H1 (cell line): Measurements from ENCODE around the gene CREB3L4. TPM values are rescaled to one million over a fixed set of nuclear protein-coding genes. Genes with fewer than 3 reads are reported as not detected.

ENCODE experiments used
- CTCF ChIA-PET: fragments of 300-600 bp; sonication (Branson Sonifier 250); formaldehyde crosslinking; loops from one replicate; lab custom pipeline; 2021; ENCODE audit not compliant: partially characterized antibody; lab: Charles Lee
- POLR2A ChIA-PET: fragments of 300-600 bp; sonication (Branson Sonifier 250); formaldehyde crosslinking; loops from one replicate; lab custom pipeline; 2021; ENCODE audit warnings: inconsistent platforms; ENCODE audit not compliant: partially characterized antibody; lab: Charles Lee
- DNase-seq, 2 experiments: peaks; one replicate each; pipeline versions ENCODE4 v3.0.0 to v3.0.0-alpha.2; 2010 to 2022; ENCODE audit warnings: low spot score in 2 of 2, low read depth in 1 of 2, mixed read lengths in 1 of 2
- FAIRE-seq: peaks from 2 replicates; lab custom pipeline; 2011; peaks lifted over from hg19 to GRCh38; lab: Jason Lieb, UNC
- H2AFZ ChIP-seq: 2 replicates; pipeline ENCODE4 v1.8.1; 2012; ENCODE audit warnings: low read length, inconsistent platforms
- H2AK5ac ChIP-seq: 2 replicates; pipeline ENCODE4 v1.6.1; 2013; ENCODE audit warnings: low read depth, low read length
- H2BK120ac ChIP-seq: replicated peaks from 2 replicates; pipeline ENCODE3; 2013; ENCODE audit warnings: low read depth, low read length, inconsistent platforms
- H2BK12ac ChIP-seq: 2 replicates; pipeline ENCODE4 v1.6.1; 2013; ENCODE audit warnings: low read depth, low read length
- H2BK15ac ChIP-seq: 2 replicates; pipeline ENCODE4 v1.6.1; 2013; ENCODE audit warnings: low read length
- H2BK20ac ChIP-seq: 2 replicates; pipeline ENCODE4 v1.6.1; 2013; ENCODE audit warnings: low read length
- H2BK5ac ChIP-seq: 2 replicates; pipeline ENCODE4 v1.6.1; 2013; ENCODE audit warnings: low read depth, low read length
- H3K14ac ChIP-seq: 2 replicates; pipeline ENCODE4 v1.6.1; 2013; ENCODE audit warnings: inconsistent platforms; ENCODE audit not compliant: insufficient read length
- H3K18ac ChIP-seq: 2 replicates; pipeline ENCODE4 v1.6.1; 2013; ENCODE audit warnings: low read length; ENCODE audit errors: extremely low read depth
- H3K23ac ChIP-seq: 2 replicates; pipeline ENCODE4 v1.6.1; 2013; ENCODE audit warnings: inconsistent platforms; ENCODE audit not compliant: insufficient read length
- H3K23me2 ChIP-seq: 2 replicates; pipeline ENCODE4 v1.6.1; 2013; ENCODE audit warnings: low read depth, low read length
- H3K27ac ChIP-seq: 2 replicates; pipeline ENCODE4 v1.6.1; 2011; ENCODE audit warnings: low read depth, low read length, inconsistent platforms
- H3K27me3 ChIP-seq, 4 experiments: replicated peaks in 1 of 4; 1 replicate in 1 of 4; 2 replicates in 3 of 4; pipeline versions ENCODE4 v1.6.1 to v1.8.1; 2011 to 2013; ENCODE audit warnings: low read length in 3 of 4, mild to moderate bottlenecking in 3 of 4, inconsistent platforms in 2 of 4, mixed read lengths in 2 of 4, moderate library complexity in 1 of 4; ENCODE audit not compliant: control insufficient read depth in 3 of 4, insufficient read depth in 3 of 4; ENCODE audit errors: extremely low read depth in 1 of 4
- H3K36me3 ChIP-seq, 4 experiments: 2 replicates each; pipeline versions ENCODE4 v1.6.1 to v1.8.1; 2011 to 2013; ENCODE audit warnings: mild to moderate bottlenecking in 4 of 4, low read length in 3 of 4, moderate library complexity in 2 of 4, control low read depth in 1 of 4, inconsistent platforms in 1 of 4; ENCODE audit not compliant: insufficient read depth in 4 of 4, control insufficient read depth in 2 of 4
- H3K4ac ChIP-seq: replicated peaks from 2 replicates; pipeline ENCODE3; 2013; ENCODE audit warnings: low read length, low read depth, mixed read lengths, inconsistent platforms; ENCODE audit not compliant: insufficient read length
- H3K4me1 ChIP-seq, 4 experiments: replicated peaks in 1 of 4; 1 replicate in 1 of 4; 2 replicates in 3 of 4; pipeline versions ENCODE4 v1.6.1 to v1.8.1; 2011 to 2013; ENCODE audit warnings: low read length in 3 of 4, inconsistent platforms in 2 of 4, mixed read lengths in 1 of 4; ENCODE audit not compliant: insufficient read depth in 4 of 4, control insufficient read depth in 3 of 4
- H3K4me2 ChIP-seq, 2 experiments: 2 replicates each; pipeline versions ENCODE4 v1.6.1 to v1.8.1; 2011 to 2013; ENCODE audit warnings: low read depth in 2 of 2, low read length in 2 of 2, control low read depth in 1 of 2, inconsistent platforms in 1 of 2, mild to moderate bottlenecking in 1 of 2; ENCODE audit not compliant: insufficient read depth in 1 of 2
- H3K4me3 ChIP-seq, 4 experiments: fragments of 200-600, 300-600 bp in 1 of 4; sonication (generic), shearing (Covaris generic), sonication (Bioruptor Twin) in 1 of 4; 2 replicates each; pipeline versions ENCODE4 v1.5.1 to v1.8.1; 2011 to 2016; ENCODE audit warnings: low read length in 4 of 4, low read depth in 3 of 4, control low read depth in 2 of 4, inconsistent platforms in 2 of 4, mild to moderate bottlenecking in 2 of 4, mixed read lengths in 1 of 4, moderate library complexity in 1 of 4; ENCODE audit not compliant: insufficient read depth in 2 of 4; ENCODE audit errors: extremely low read depth in 1 of 4
- H3K56ac ChIP-seq: replicated peaks from 2 replicates; pipeline ENCODE3; 2013; ENCODE audit warnings: low read depth, mild to moderate bottlenecking, mixed read lengths, low read length, inconsistent platforms; ENCODE audit not compliant: insufficient read length
- H3K79me1 ChIP-seq: 2 replicates; pipeline ENCODE4 v1.6.1; 2013; ENCODE audit warnings: low read depth, low read length, control low read depth
- H3K79me2 ChIP-seq, 2 experiments: 2 replicates each; pipeline versions ENCODE4 v1.6.1 to v1.8.1; 2012 to 2013; ENCODE audit warnings: low read length in 2 of 2, mild to moderate bottlenecking in 2 of 2, inconsistent platforms in 1 of 2; ENCODE audit not compliant: insufficient read depth in 2 of 2, control insufficient read depth in 1 of 2
- H3K9ac ChIP-seq, 4 experiments: replicated peaks in 1 of 4; 1 replicate in 1 of 4; 2 replicates in 3 of 4; pipeline versions ENCODE4 v1.6.1 to v1.8.1; 2011 to 2013; ENCODE audit warnings: low read depth in 3 of 4, low read length in 3 of 4, control low read depth in 2 of 4, mild to moderate bottlenecking in 2 of 4, moderate library complexity in 2 of 4, inconsistent platforms in 1 of 4; ENCODE audit errors: extremely low read depth in 1 of 4
- H3K9me3 ChIP-seq, 2 experiments: 2 replicates each; pipeline versions ENCODE4 v1.6.1 to v1.8.1; 2012 to 2013; ENCODE audit warnings: mild to moderate bottlenecking in 2 of 2, moderate library complexity in 2 of 2, control low read depth in 1 of 2, inconsistent platforms in 1 of 2, low read depth in 1 of 2, low read length in 1 of 2, mixed read lengths in 1 of 2; ENCODE audit not compliant: insufficient read depth in 2 of 2
- H4K20me1 ChIP-seq, 2 experiments: replicated peaks in 1 of 2; 2 replicates each; pipeline versions ENCODE3 to v1.8.1; 2011 to 2013; ENCODE audit warnings: inconsistent platforms in 2 of 2, low read length in 2 of 2, mild to moderate bottlenecking in 1 of 2; ENCODE audit not compliant: insufficient read depth in 2 of 2, control insufficient read depth in 1 of 2
- H4K5ac ChIP-seq: 2 replicates; pipeline ENCODE4 v1.6.1; 2013; ENCODE audit warnings: low read length, low read depth, mixed read lengths, inconsistent platforms; ENCODE audit not compliant: insufficient read length
- H4K8ac ChIP-seq: 2 replicates; pipeline ENCODE4 v1.8.0; 2013; ENCODE audit warnings: mild to moderate bottlenecking, moderate library complexity, low read length, inconsistent platforms; ENCODE audit not compliant: insufficient read depth; ENCODE audit errors: extremely low read depth
- H4K91ac ChIP-seq: replicated peaks from 2 replicates; pipeline ENCODE3; 2013; ENCODE audit warnings: low read length, mixed read lengths, inconsistent platforms; ENCODE audit not compliant: insufficient read length
- ATF3 ChIP-seq: IDR thresholded peaks from 2 replicates; pipeline ENCODE4 v1.6.1; 2011; ENCODE audit warnings: low read depth, mild to moderate bottlenecking, low read length; ENCODE audit not compliant: insufficient read depth
- BRCA1 ChIP-seq: IDR thresholded peaks from 2 replicates; pipeline ENCODE4 v1.6.1; 2012; ENCODE audit warnings: low read depth, low read length, improper control_type of control experiment
- CREB1 ChIP-seq: IDR thresholded peaks from 2 replicates; pipeline ENCODE4 v1.6.1; 2012; ENCODE audit warnings: inconsistent platforms
- CTBP2 ChIP-seq: IDR thresholded peaks from 2 replicates; pipeline ENCODE4 v1.7.0; 2011; ENCODE audit warnings: borderline replicate concordance, mild to moderate bottlenecking, moderate library complexity, mixed read lengths, low read length; ENCODE audit not compliant: insufficient read depth, insufficient read length
- EGR1 ChIP-seq: IDR thresholded peaks from 2 replicates; pipeline ENCODE4 v1.6.1; 2011; ENCODE audit warnings: low read depth, low read length, borderline replicate concordance
- HDAC6 ChIP-seq: IDR thresholded peaks from one replicate; pipeline ENCODE4 v1.7.1; 2012; ENCODE audit warnings: low read depth, mild to moderate bottlenecking, inconsistent platforms, low read length, moderate library complexity
- JUN ChIP-seq: IDR thresholded peaks from 2 replicates; pipeline ENCODE4 v1.6.1; 2011; ENCODE audit warnings: low read depth, mild to moderate bottlenecking, improper control_type of control experiment, low read length
- JUND ChIP-seq: IDR thresholded peaks from 2 replicates; pipeline ENCODE4 v1.6.1; 2011; ENCODE audit warnings: mild to moderate bottlenecking, improper control_type of control experiment, low read length
- NANOG ChIP-seq: IDR thresholded peaks from 2 replicates; pipeline ENCODE4 v1.6.1; 2011; ENCODE audit warnings: low read length, low read depth, mild to moderate bottlenecking, inconsistent platforms; ENCODE audit not compliant: insufficient read depth, poor library complexity, severe bottlenecking
- SP1 ChIP-seq: IDR thresholded peaks from 2 replicates; pipeline ENCODE4 v1.6.1; 2011; ENCODE audit warnings: low read depth, low read length
- WGBS, 2 experiments: shearing (Covaris generic) in 1 of 2; methylation state at CpG; one replicate each; pipeline versions ENCODE4 v1.1.6 to v1.1.7; 2013 to 2015; ENCODE audit warnings: low lambda C conversion rate in 2 of 2, mixed read lengths in 2 of 2, inconsistent platforms in 1 of 2, low coverage in 1 of 2, missing lambda C conversion rate in 1 of 2; ENCODE audit not compliant: insufficient replicate concordance in 2 of 2, insufficient coverage in 1 of 2, insufficient read length in 1 of 2; ENCODE audit errors: extremely low coverage in 1 of 2, missing lambda C conversion rate in 1 of 2; 5-methylcytosine and 5-hydroxymethylcytosine counted together
- polyA plus RNA-seq, 7 experiments: library from polyadenylated mRNA; depleted of rRNA in 3 of 7; stranded (reverse) in 5 of 7; unstranded in 2 of 7; fragments of >200 nt in 5 of 7; fragments of 200-250 nt in 2 of 7; gene quantifications; 1 replicate in 5 of 7; 2 replicates in 1 of 7; 4 replicates in 1 of 7; pipeline versions ENCODE4 v1.2.1 to v1.2.3, GENCODE V29; 2011 to 2013; ENCODE audit warnings: missing spikeins in 2 of 7, mixed read lengths in 2 of 7
- total RNA-seq: library from RNA; stranded (reverse); fragmentation: NEBNext Ultra II Directional; extraction: Animal tissue kit (Norgen Biotek cat#: 25700); gene quantifications from 2 replicates; pipeline ENCODE4 v1.2.1, GENCODE V29; 2021

CREB3L4 gene
- total and polyA plus RNA-seq, 2 of the 8 experiments (the other 6 are each of a cell fraction or from before 2014, with no cell fraction given), result 34.4 to 54.0 TPM

- Histone ChIP-seq H4K8ac (peak overlapping the region; percentile 93), H3K56ac (peak overlapping the region; percentile 60), H4K91ac (peak overlapping the region; percentile 84), H3K4me2 (peak overlapping the region; percentile 94 to 95), H3K79me2 (peaks cover 34 to 47% of the 10 kb centered on the region in 2 experiments), H3K23me2 (peaks cover 20% of the 10 kb centered on the region), H2BK120ac (no peak overlapping the region), H2BK5ac (peak overlapping the region; percentile 82), H2AFZ (no peak overlapping the region), H3K27me3 (no peaks in the 10 kb centered on the region), H3K14ac (no peak overlapping the region), H3K4me3 (peak overlapping the region; percentile 68 to 100 (median 94)), H3K4ac (no peak overlapping the region), H2BK15ac (no peak overlapping the region), H4K20me1 (peaks cover 26 to 29% of the 10 kb centered on the region in 2 experiments), H3K9me3 (no peaks in the 10 kb centered on the region), H3K9ac (peak overlapping the region; percentile 62 to 93 (median 78)), H2BK12ac (peak overlapping the region; percentile 71; the same call in 1 of the 2 replicates), H3K79me1 (peaks cover 13% of the 10 kb centered on the region), H3K4me1 (peaks cover 6 to 14% (median 11%) of the 10 kb centered on the region in 4 experiments), H3K36me3 (peaks cover 0 to 8% (median 0%) of the 10 kb centered on the region in 4 experiments; a peak in 4 of 8 replicates), H4K5ac (peak overlapping the region; percentile 94), H3K23ac (no peak overlapping the region), H3K27ac (peak overlapping the region; percentile 72; the same call in 1 of the 2 replicates), H2AK5ac (peak overlapping the region; percentile 43; the same call in 1 of the 2 replicates), H2BK20ac (no peak overlapping the region), H3K18ac (peak overlapping the region; percentile 60)
- DNase-seq (peak; percentile 31 to 60), FAIRE-seq (no peak)
- ChIA-PET CTCF (interaction anchor here (0.6 to 2.3 kb wide), 8 partner anchors 8 to 295 kb away, joined by 3 to 11 read pairs (median 5); partner anchors contain the start of genes RAB13 and S100A13), POLR2A (interaction anchor here (0.6 to 7.9 kb wide), 30 partner anchors 10 to 259 kb away, joined by 3 to 73 read pairs (median 4); partner anchors contain the start of genes CREB3L4, CRTC2, DENND4B and JTB)
- WGBS, 2 experiments, result 2% methylated on average over 38 of the region's 86 CpGs; no CpG with 5 or more reads in 1 of the 2 experiments
- TF ChIP-seq EGR1 (no peak), CTBP2 (no peak), CREB1 (no peak), BRCA1 (no peak), ATF3 (no peak), SP1 (no peak), NANOG (no peak), JUND (no peak), HDAC6 (no peak), JUN (no peak)
Observed at GRCh38 chr1:153922076-153922971, 45.4 kb upstream of the CREB3L4 start.
